IPS-15b (cell line): ENCODE results near the gene CLDN22.
A peak's percentile ranks its signal among the peaks of the same experiment; 100 is the strongest.

Experiments
- H3K27me3 ChIP-seq: one replicate; pipeline ENCODE4 v1.6.1; 2013; ENCODE audit warnings: low read length; ENCODE audit not compliant: control insufficient read depth, insufficient read depth
- H3K36me3 ChIP-seq: one replicate; pipeline ENCODE4 v1.6.1; 2013; ENCODE audit warnings: low read length; ENCODE audit not compliant: control insufficient read depth, insufficient read depth
- H3K4me1 ChIP-seq: one replicate; pipeline ENCODE4 v1.6.1; 2013; ENCODE audit warnings: mild to moderate bottlenecking, low read length; ENCODE audit not compliant: control insufficient read depth, insufficient read depth
- H3K4me3 ChIP-seq: one replicate; pipeline ENCODE4 v1.5.1; 2013; ENCODE audit warnings: low read depth, low read length
- H3K9ac ChIP-seq: one replicate; pipeline ENCODE4 v1.6.1; 2013; ENCODE audit warnings: low read depth, mild to moderate bottlenecking, low read length
- H3K9me3 ChIP-seq: one replicate; pipeline ENCODE4 v1.6.1; 2013; ENCODE audit warnings: mild to moderate bottlenecking, low read length; ENCODE audit not compliant: control insufficient read depth, insufficient read depth

CLDN22 gene

DNA sequence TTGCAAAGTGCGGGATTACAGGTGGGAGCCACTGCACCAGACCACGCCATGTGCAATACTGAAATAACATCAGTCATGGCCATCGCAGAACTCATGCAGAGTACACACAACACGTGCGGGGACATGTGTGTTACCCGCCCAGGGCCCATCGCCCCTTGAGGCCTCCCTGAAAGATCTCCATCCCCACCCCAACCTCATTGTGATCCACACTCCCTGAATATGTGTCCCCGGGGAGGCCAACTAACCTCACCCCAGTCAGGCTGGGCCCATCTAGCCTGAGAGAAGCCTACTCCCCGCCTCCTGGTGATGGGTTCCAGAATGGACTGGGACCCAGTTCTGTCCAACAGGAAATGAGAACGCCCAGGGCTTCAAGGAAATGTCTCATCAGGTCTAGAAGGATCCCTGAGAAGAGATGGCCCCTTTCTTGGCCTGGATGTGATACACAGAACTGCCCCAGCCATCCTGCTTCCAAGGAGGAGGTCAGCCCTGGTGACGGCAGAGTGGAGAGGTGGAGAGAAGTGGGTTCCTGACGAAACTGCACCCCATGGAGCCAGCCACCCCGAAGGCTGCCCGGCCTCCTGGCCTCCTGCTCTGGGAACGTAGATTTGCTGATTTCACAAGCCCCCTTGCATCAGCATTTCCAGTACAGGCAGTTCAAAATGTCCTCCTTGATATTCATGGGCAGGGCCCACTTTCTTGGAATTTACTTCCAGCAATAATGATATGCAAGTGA lies 24.6 kb upstream of the CLDN22 start:
- no peaks in the 10 kb centered on the region for H3K27me3 ChIP-seq
- H3K36me3 ChIP-seq = no peaks in the 10 kb centered on the region
- H3K4me3 ChIP-seq = no peak overlapping the region
- H3K4me1 ChIP-seq = no peaks in the 10 kb centered on the region
- no peak overlapping the region for H3K9ac ChIP-seq
- no peaks in the 10 kb centered on the region for H3K9me3 ChIP-seq

DNA sequence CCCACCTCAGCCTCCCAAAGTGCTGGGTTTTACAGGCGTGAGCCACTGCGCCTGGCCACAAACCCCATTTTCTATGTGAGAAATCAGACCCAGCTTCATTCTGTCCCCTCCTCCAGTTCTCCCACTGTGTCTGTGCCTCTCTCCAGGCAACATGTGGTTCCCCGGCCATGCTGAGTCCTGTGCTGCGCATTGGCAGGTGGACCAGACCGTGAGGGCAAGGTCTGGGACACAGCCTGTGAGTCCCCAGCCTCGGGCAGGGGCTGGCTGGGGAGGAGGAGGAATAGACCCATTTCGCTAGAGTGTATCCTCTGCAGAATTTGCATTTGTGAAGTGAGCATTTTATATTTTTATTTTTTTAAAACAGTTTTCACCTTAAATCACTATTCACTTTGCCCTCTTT lies 23.7 kb upstream of the CLDN22 start:
- Histone ChIP-seq H3K9ac (no peak overlapping the region), H3K9me3 (no peaks in the 10 kb centered on the region), H3K4me3 (no peak overlapping the region), H3K27me3 (no peaks in the 10 kb centered on the region), H3K36me3 (no peaks in the 10 kb centered on the region), H3K4me1 (no peaks in the 10 kb centered on the region)

DNA sequence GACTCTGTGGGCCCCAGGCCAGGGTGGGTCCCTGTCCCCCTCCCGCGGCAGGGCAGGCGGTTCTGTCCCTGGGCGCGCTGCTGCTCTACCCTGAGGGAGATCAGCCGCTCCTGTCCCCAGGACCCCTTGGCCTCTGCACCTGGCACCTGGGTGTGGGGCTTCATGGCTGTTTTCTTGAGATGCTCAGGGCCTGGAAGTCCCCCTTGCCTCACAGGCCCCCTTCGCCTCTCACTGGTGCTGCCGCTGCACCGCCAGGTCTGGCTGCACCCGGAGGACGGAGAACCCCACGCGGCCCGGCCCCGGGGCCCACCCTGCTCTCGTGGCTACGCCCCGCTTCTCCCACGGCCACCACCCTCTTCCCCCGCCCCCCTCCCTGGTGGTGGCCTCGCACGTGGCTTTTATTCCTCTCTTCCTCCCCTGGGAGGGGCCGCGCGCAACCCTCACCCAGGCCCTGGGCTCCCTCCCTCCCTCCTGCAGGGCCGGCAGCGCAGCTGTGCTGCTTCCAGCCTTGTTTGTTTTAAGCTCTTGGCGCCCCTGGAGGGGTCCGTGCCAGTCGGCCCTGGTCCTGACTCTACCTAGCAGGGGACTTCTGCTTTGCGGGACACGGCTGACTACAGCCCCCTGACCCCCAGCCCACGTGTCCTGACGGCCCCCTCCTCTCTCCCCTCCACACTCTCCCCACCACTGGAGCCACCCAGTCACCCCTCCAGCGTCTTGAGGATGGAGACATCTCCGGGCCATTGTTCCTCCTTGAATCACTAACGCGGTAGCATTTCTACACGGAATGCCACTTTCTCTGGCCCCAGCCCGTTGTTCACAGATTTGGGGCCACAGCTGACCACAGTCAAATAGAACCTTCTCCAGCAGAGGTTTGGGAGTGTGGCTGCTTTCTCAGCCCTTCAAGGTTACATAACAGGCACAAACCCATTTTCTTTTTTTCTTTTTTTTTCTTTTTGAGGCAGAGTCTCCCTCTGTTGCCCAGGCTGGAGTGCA lies 22.8 kb upstream of the CLDN22 start:
- no peaks in the 10 kb centered on the region for H3K36me3 ChIP-seq
- H3K4me3 ChIP-seq = peak overlapping the region; percentile 13
- H3K9ac ChIP-seq = no peak overlapping the region
- H3K27me3 ChIP-seq = no peaks in the 10 kb centered on the region
- no peaks in the 10 kb centered on the region for H3K4me1 ChIP-seq
- no peaks in the 10 kb centered on the region for H3K9me3 ChIP-seq

DNA sequence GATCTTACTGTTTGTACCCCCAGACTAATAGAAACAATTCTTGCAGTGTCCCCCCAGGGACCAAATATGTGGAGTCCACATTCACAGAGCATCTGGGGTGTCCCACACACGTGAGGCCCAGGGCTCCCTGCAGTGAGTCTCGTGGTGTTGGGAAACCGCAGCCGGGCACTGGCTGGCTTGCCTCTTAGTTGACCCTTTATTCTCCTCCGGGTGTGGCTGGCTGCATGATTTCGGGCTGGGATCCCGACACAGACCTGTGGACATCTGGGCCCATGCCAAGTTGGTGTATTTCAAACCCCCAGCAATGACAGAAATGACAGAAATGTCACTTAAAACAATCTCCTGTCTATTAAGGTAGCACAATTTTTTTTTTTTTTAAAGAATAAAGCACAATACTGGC lies 17.8 kb upstream of the CLDN22 start:
- H3K36me3 ChIP-seq = no peaks in the 10 kb centered on the region
- H3K4me3 ChIP-seq = no peak overlapping the region
- H3K9ac ChIP-seq = no peak overlapping the region
- H3K27me3 ChIP-seq = no peaks in the 10 kb centered on the region
- H3K9me3 ChIP-seq = no peaks in the 10 kb centered on the region
- H3K4me1 ChIP-seq = no peaks in the 10 kb centered on the region

DNA sequence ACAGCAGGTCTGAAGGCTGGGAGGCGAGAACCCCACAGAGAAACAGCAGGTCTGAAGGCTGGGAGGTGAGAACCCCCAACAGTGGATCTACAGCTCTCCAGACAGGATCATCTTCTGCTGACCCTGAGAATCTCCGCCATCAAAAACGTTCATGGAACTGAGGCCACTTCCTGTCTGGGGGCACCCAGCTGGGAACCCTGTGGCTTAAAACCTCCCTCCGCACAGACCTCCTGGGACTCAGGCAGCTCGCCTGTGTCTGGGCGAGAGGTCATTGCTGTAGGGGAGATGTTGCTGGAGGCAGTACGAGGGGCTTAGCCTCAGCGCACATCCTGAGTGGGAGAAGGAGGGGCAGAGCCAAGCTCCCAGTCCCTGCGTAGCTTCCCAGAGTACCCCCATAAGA lies 17.3 kb upstream of the CLDN22 start:
- Histone ChIP-seq H3K9ac (no peak overlapping the region), H3K27me3 (no peaks in the 10 kb centered on the region), H3K36me3 (no peaks in the 10 kb centered on the region), H3K4me3 (no peak overlapping the region), H3K9me3 (no peaks in the 10 kb centered on the region), H3K4me1 (no peaks in the 10 kb centered on the region)

DNA sequence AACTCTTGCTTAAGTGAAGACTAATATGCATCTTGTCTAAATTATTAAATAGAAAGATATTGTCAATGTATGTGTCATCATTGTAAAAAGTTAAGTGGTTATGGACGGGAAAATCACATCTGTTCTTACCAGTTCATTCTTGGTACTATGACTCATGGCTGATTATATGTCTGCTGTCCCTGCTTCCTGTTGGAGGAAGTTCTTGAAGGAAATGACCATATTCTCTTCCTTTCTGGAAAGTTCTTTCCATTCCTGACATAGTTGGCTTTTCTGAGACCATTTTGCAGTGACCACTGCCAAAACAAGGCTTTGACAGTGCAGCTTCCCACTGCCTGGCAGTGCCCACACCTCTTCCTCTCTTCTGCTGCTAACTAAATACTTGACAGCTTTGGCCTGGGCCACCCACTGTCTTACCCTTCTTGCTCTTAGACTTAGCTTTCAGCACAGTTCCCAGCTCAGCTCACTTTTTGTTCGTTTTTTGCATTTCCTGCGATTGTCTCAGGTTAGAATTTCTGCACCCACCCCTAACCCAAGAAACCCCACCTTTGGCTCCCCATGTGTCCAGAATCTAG lies 15.4 kb upstream of the CLDN22 start:
- H3K36me3 ChIP-seq = no peaks in the 10 kb centered on the region
- no peaks in the 10 kb centered on the region for H3K27me3 ChIP-seq
- no peak overlapping the region for H3K4me3 ChIP-seq
- no peaks in the 10 kb centered on the region for H3K4me1 ChIP-seq
- H3K9ac ChIP-seq = no peak overlapping the region
- no peaks in the 10 kb centered on the region for H3K9me3 ChIP-seq

DNA sequence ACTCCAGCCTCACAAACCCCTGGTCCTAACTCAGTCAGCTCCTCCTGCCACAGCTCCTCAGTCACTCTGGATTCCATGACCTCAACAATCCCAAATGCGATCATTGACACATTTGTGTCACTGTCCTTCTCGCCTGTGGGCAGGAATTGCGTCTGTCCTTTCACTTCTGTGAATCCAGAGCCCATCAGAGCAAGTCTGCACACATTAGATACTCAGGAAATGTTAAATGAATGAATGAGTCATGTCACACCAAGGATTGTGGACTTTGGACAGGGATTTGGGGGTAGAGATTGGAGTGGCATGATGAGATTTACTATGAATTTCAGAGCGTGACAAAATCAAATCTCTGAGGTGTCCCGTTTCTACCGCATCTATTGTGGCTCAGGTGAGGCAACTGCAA lies 13.9 kb upstream of the CLDN22 start:
- H3K27me3 ChIP-seq = no peaks in the 10 kb centered on the region
- H3K36me3 ChIP-seq = no peaks in the 10 kb centered on the region
- H3K4me1 ChIP-seq = no peaks in the 10 kb centered on the region
- no peak overlapping the region for H3K4me3 ChIP-seq
- H3K9ac ChIP-seq = no peak overlapping the region
- no peaks in the 10 kb centered on the region for H3K9me3 ChIP-seq

DNA sequence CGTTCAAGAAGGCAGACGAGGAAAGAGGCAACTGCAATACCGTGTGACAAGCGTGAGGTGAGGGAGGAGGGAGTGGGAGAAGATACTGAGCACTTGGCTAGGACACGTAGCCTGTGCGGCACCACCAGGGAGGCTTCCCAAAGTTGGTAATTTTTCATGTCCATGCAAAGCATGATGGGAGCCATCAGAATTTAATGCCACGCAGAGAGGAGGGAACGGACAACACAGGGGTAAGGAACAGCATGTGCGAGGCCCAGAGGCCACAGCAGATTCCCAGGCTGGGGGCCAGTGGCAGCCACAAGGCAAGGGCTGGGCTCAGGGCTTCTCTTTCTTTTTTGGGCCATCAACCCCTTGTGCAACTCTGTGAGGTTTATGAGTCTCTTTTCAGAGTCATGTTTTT lies 13.1 kb upstream of the CLDN22 start:
- Histone ChIP-seq H3K9me3 (no peaks in the 10 kb centered on the region), H3K36me3 (no peaks in the 10 kb centered on the region), H3K27me3 (no peaks in the 10 kb centered on the region), H3K9ac (no peak overlapping the region), H3K4me1 (no peaks in the 10 kb centered on the region), H3K4me3 (no peak overlapping the region)

DNA sequence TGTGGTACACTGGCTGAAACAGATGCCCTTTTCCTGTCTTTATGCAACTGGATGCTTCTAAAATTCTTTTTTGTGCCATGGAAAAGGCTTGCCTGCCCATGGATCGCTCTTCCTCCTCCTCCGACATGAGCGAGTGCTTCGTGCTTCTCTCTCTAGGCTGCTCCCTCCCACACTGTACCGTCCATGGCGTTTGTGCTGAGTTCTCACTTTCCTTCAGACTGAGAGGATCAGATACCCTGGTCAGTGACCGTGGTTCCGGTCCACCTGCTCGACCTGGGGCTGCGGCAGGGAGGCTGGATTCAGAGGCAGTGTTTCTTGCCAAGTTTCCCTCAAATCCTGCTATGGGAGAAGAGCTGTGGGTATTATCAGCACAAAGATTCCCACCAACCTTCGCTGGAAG lies 12.4 kb upstream of the CLDN22 start:
- H3K9me3 ChIP-seq = no peaks in the 10 kb centered on the region
- H3K27me3 ChIP-seq = no peaks in the 10 kb centered on the region
- no peak overlapping the region for H3K4me3 ChIP-seq
- H3K4me1 ChIP-seq = no peaks in the 10 kb centered on the region
- no peak overlapping the region for H3K9ac ChIP-seq
- H3K36me3 ChIP-seq = no peaks in the 10 kb centered on the region

DNA sequence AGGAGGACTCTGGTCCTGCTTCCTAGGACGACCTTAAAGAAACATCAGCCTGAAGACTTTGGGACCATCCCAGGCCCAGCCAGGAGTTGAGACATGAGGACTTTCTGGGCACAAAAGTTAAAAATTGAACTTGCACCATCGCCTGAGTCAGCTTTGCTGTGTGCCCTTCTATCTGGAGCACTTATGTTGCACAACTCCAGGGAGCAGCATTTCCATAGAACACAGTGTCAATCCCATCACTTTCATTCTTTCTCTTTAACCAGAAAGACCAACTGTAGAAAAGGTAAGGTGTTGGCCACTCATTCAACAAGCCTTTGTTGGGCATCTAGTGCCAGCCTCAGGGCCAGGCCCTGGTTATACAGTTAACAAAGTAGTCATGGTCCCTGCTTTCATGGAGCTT lies 10.8 kb upstream of the CLDN22 start:
- Histone ChIP-seq H3K36me3 (no peaks in the 10 kb centered on the region), H3K4me3 (no peak overlapping the region)

DNA sequence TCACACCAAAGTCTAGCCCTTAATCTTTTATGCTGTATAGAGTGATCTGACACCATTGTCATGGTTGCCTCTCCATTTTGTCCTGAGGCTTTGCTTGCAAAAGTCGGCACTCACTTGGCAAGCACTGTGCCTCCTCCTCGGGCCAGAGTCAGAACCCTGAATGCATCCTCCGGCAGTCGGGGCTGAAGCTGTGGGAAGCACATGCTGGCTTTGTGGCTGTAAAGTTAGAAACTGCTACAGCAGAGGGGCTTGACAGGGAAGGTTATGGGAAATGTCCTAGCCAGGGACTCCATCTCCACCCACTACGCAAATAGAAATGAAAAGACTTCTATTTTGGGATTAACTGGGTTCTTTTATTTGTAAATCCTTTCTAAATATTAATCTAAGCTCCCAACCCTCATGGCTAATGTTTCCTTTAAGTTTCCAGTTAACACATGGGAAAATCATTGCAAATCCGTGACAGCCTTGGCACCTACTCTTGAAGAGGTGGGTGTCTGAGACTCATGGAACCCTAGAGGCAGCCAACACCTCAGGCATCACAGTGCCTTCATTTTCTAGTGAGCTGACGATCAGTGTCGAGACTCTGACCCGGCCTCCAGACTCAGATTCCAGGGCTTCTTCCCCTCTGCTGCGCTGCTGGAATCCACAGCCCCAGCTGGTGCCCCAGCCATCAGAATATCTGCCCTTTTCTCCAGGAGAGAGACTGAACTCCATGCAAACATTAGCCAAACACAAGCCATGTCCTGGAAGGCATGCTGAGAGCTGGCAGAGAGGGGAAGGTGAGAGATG lies 10.1 kb upstream of the CLDN22 start:
- Histone ChIP-seq H3K9ac (no peak overlapping the region), H3K27me3 (no peaks in the 10 kb centered on the region), H3K9me3 (no peaks in the 10 kb centered on the region)

More for the DNA sequence above, 10.8 kb upstream of the CLDN22 start:
- H3K4me1 ChIP-seq = no peaks in the 10 kb centered on the region
- H3K9me3 ChIP-seq = no peaks in the 10 kb centered on the region
- no peak overlapping the region for H3K9ac ChIP-seq
- no peaks in the 10 kb centered on the region for H3K27me3 ChIP-seq

More for the DNA sequence above, 10.1 kb upstream of the CLDN22 start:
- H3K4me3 ChIP-seq = no peak overlapping the region
- H3K36me3 ChIP-seq = no peaks in the 10 kb centered on the region
- no peaks in the 10 kb centered on the region for H3K4me1 ChIP-seq
